Measurements from ENCODE around the gene MSN. TPM values are rescaled to one million over a fixed set of nuclear protein-coding genes. Genes with fewer than 3 reads are reported as not detected.

MSN gene
- total RNA-seq, 2 donors from 2014 or later = 141 to 188 TPM

DNA sequence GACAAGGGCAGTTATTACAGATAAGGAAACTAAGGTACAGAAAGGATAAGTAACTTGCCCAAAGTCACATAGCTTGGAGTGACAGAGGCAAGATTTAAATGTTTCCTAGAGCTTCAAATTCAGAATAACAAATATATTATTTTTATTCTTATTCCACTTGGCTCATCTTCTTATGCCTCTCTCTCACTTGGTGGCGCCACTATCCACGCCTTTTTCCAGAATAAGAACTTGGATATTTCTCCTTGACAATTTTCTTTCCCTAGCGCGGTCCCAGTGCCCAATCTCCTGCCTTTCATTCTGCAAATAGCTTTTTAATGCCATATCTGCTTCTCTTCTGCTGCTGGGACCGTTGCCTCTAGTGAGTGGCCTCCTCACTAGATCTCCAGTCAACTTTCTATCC lies 78.5 kb downstream of the MSN start:
- Histone ChIP-seq H3K9ac (ENCODE audit: extremely low read depth, low read length, poor library complexity, severe bottlenecking) (no peak overlapping the region), H3K27me3 (ENCODE audit: control insufficient read depth, insufficient read depth, low read length, poor library complexity, severe bottlenecking) (no peaks in the 10 kb centered on the region), H3K27ac (ENCODE audit: low read depth, low read length) (no peak overlapping the region), H3K9me3 (ENCODE audit: control insufficient read depth, low read length) (no peaks in the 10 kb centered on the region), H3K4me3 (ENCODE audit: low read length) (no peak overlapping the region), H3K36me3 (ENCODE audit: control insufficient read depth, insufficient read depth, low read length) (peaks cover 1% of the 10 kb centered on the region), H3K4me1 (ENCODE audit: control insufficient read depth, insufficient read depth, low read length) (no peaks in the 10 kb centered on the region)
- peaks cover 34% of the 10 kb centered on the region for H3K9me3 Mint-ChIP-seq
- peaks cover 13% of the 10 kb centered on the region for H3K36me3 Mint-ChIP-seq (ENCODE audit: low read depth)
- H3K27me3 Mint-ChIP-seq (ENCODE audit: insufficient read depth) = no peaks in the 10 kb centered on the region
- H3K4me3 Mint-ChIP-seq = no peak overlapping the region
- H3K4me1 Mint-ChIP-seq = no peaks in the 10 kb centered on the region
- 85 to 100% methylated on average over 2 to 5 of the region's 5 CpGs for WGBS, 2 experiments (ENCODE audit: insufficient coverage in 1 of 2, insufficient read length in 1 of 2)
- peak; percentile 53 for TF ChIP-seq CTCF (conservative IDR thresholded peaks at IDR 0.05)
- no peak overlapping the region for H3K27ac Mint-ChIP-seq
- DNase-seq = peak; percentile 48

GRCh38 chrX:65750674-65751469 lies 83.4 kb downstream of the MSN start:
- H3K9me3 ChIP-seq (ENCODE audit: control insufficient read depth, low read length) = no peaks in the 10 kb centered on the region
- H3K27ac ChIP-seq (ENCODE audit: low read depth, low read length) = no peak overlapping the region
- 92% methylated on average over 6 of the region's 6 CpGs; no CpG with 5 or more reads in 1 of the 2 experiments for WGBS, 2 experiments (ENCODE audit: insufficient coverage in 1 of 2, insufficient read length in 1 of 2)
- Mint-ChIP-seq H3K4me1 (no peaks in the 10 kb centered on the region), H3K9me3 (peaks cover 68% of the 10 kb centered on the region), H3K4me3 (no peak overlapping the region), H3K27ac (no peak overlapping the region), H3K36me3 (ENCODE audit: low read depth) (peaks cover 3% of the 10 kb centered on the region), H3K27me3 (ENCODE audit: insufficient read depth) (no peaks in the 10 kb centered on the region)
- no peak for TF ChIP-seq CTCF (conservative IDR thresholded peaks at IDR 0.05)
- H3K27me3 ChIP-seq (ENCODE audit: control insufficient read depth, insufficient read depth, low read length, poor library complexity, severe bottlenecking) = no peaks in the 10 kb centered on the region
- no peak for DNase-seq
- no peaks in the 10 kb centered on the region for H3K36me3 ChIP-seq (ENCODE audit: control insufficient read depth, insufficient read depth, low read length)
- no peak overlapping the region for H3K9ac ChIP-seq (ENCODE audit: extremely low read depth, low read length, poor library complexity, severe bottlenecking)
- H3K4me1 ChIP-seq (ENCODE audit: control insufficient read depth, insufficient read depth, low read length) = no peaks in the 10 kb centered on the region
- H3K4me3 ChIP-seq (ENCODE audit: low read length) = no peak overlapping the region

- Mint-ChIP-seq H3K4me3 (no peak overlapping the region), H3K9me3 (peaks cover 65% of the 10 kb centered on the region), H3K36me3 (ENCODE audit: low read depth) (peaks cover 3% of the 10 kb centered on the region), H3K27me3 (ENCODE audit: insufficient read depth) (no peaks in the 10 kb centered on the region), H3K27ac (no peak overlapping the region), H3K4me1 (no peaks in the 10 kb centered on the region)
- no peak overlapping the region for H3K9ac ChIP-seq (ENCODE audit: extremely low read depth, low read length, poor library complexity, severe bottlenecking)
- H3K36me3 ChIP-seq (ENCODE audit: control insufficient read depth, insufficient read depth, low read length) = no peaks in the 10 kb centered on the region
- no peak overlapping the region for H3K27ac ChIP-seq (ENCODE audit: low read depth, low read length)
- no peak overlapping the region for H3K4me3 ChIP-seq (ENCODE audit: low read length)
- no peaks in the 10 kb centered on the region for H3K27me3 ChIP-seq (ENCODE audit: control insufficient read depth, insufficient read depth, low read length, poor library complexity, severe bottlenecking)
- H3K4me1 ChIP-seq (ENCODE audit: control insufficient read depth, insufficient read depth, low read length) = no peaks in the 10 kb centered on the region
- no peak for DNase-seq
- no peaks in the 10 kb centered on the region for H3K9me3 ChIP-seq (ENCODE audit: control insufficient read depth, low read length)
- WGBS, 2 experiments (ENCODE audit: insufficient coverage in 1 of 2, insufficient read length in 1 of 2) = 70% methylated on average over 1 of the region's 2 CpGs; no CpG with 5 or more reads in 1 of the 2 experiments
- TF ChIP-seq CTCF (conservative IDR thresholded peaks at IDR 0.05) = no peak
These were observed 84.1 kb downstream of the MSN start for GRCh38 chrX:65751519-65751918.
